Retina (tissue), 1 donor: ENCODE measurements around the gene SRGAP1.

Source experiments
- DNase-seq: peaks from one replicate; pipeline ENCODE4 v3.0.0-alpha.2; 2016

Gene SRGAP1

GRCh38 chr12:63941166-63941800 is 96.8 kb downstream of the SRGAP1 start:
- DNase-seq = peak; percentile 37

GRCh38 chr12:63941879-63942278 is 97.4 kb downstream of the SRGAP1 start:
- DNase-seq = no peak

- no peak for DNase-seq
These were observed 98.2 kb downstream of the SRGAP1 start for GRCh38 chr12:63942464-63943241.

- no peak for DNase-seq
These were observed 99.6 kb downstream of the SRGAP1 start for GRCh38 chr12:63944034-63944579.

GRCh38 chr12:63944586-63945228 is 100.2 kb downstream of the SRGAP1 start:
- DNase-seq = no peak

- no peak for DNase-seq
These were observed 101.3 kb downstream of the SRGAP1 start for GRCh38 chr12:63945777-63946176.

GRCh38 chr12:63948211-63948610 is 103.7 kb downstream of the SRGAP1 start:
- DNase-seq = no peak

- no peak for DNase-seq
These were observed 105.4 kb downstream of the SRGAP1 start for GRCh38 chr12:63949902-63950301.

GRCh38 chr12:63952995-63953394 is 108.5 kb downstream of the SRGAP1 start:
- DNase-seq = no peak

GRCh38 chr12:63955831-63956666 is 111.5 kb downstream of the SRGAP1 start:
- no peak for DNase-seq

GRCh38 chr12:63957496-63957895 is 113.0 kb downstream of the SRGAP1 start:
- DNase-seq = no peak

- DNase-seq = no peak
These were observed 114.5 kb downstream of the SRGAP1 start for GRCh38 chr12:63958876-63959580.

- no peak for DNase-seq
These were observed 116.5 kb downstream of the SRGAP1 start for GRCh38 chr12:63961048-63961447.

- no peak for DNase-seq
These were observed 117.0 kb downstream of the SRGAP1 start for GRCh38 chr12:63961543-63961942.

GRCh38 chr12:63963868-63964267 is 119.4 kb downstream of the SRGAP1 start:
- DNase-seq = no peak

- no peak for DNase-seq
These were observed 119.8 kb downstream of the SRGAP1 start for GRCh38 chr12:63964301-63964700.

GRCh38 chr12:63965936-63966605 is 121.6 kb downstream of the SRGAP1 start:
- no peak for DNase-seq

GRCh38 chr12:63966606-63966975 is 122.1 kb downstream of the SRGAP1 start:
- DNase-seq = no peak

- DNase-seq = no peak
These were observed 123.1 kb downstream of the SRGAP1 start for GRCh38 chr12:63967358-63968145.

- DNase-seq = no peak
These were observed 124.2 kb downstream of the SRGAP1 start for GRCh38 chr12:63968673-63969072.

- no peak for DNase-seq
These were observed 132.4 kb downstream of the SRGAP1 start for GRCh38 chr12:63976902-63977395.
